AG10803 (cell line): ENCODE data around the gene ZFYVE26.
A peak's percentile ranks its signal among the peaks of the same experiment; 100 is the strongest.
"Not testable (repeated sequence)": the region's sequence is repeated elsewhere in the genome, so short reads cannot be mapped to it uniquely, and the experiment has no call there.

Source experiments
- DNase-seq: peaks from one replicate; pipeline ENCODE4 v3.0.0; 2010; ENCODE audit warnings: low read depth
- H3K4me3 ChIP-seq: 2 replicates; pipeline ENCODE4 v1.5.1; 2011; ENCODE audit warnings: mild to moderate bottlenecking, low read length, control low read depth
- TF ChIP-seq, protein P1 (sequence below): conservative IDR thresholded peaks from 2 replicates; pipeline ENCODE4 v1.5.1; 2011; ENCODE audit warnings: mild to moderate bottlenecking, low read length, control low read depth, inconsistent platforms

The ZFYVE26 gene

DNA sequence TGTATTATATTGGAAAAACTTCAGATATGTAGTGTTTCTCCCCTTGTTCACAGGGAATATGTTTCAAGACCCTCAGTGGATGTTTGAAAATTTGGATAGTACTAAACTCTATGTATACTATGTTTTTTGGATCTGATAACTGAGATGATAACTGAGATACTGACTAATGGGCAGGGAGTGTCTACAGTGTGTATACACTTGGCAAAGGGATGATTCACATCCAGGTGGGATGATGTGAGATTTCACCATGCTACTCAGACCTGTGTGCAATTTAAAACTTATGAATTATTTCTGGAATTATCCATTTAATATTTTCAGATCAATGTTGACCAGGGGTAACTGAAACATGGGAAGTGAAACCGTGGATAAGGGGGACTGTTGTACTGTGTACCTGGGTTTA is 17.0 kb upstream of the ZFYVE26 start:
- TF ChIP-seq, protein P1, sequence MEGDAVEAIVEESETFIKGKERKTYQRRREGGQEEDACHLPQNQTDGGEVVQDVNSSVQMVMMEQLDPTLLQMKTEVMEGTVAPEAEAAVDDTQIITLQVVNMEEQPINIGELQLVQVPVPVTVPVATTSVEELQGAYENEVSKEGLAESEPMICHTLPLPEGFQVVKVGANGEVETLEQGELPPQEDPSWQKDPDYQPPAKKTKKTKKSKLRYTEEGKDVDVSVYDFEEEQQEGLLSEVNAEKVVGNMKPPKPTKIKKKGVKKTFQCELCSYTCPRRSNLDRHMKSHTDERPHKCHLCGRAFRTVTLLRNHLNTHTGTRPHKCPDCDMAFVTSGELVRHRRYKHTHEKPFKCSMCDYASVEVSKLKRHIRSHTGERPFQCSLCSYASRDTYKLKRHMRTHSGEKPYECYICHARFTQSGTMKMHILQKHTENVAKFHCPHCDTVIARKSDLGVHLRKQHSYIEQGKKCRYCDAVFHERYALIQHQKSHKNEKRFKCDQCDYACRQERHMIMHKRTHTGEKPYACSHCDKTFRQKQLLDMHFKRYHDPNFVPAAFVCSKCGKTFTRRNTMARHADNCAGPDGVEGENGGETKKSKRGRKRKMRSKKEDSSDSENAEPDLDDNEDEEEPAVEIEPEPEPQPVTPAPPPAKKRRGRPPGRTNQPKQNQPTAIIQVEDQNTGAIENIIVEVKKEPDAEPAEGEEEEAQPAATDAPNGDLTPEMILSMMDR = no peak
- no peak overlapping the region for H3K4me3 ChIP-seq
- DNase-seq = no peak

DNA sequence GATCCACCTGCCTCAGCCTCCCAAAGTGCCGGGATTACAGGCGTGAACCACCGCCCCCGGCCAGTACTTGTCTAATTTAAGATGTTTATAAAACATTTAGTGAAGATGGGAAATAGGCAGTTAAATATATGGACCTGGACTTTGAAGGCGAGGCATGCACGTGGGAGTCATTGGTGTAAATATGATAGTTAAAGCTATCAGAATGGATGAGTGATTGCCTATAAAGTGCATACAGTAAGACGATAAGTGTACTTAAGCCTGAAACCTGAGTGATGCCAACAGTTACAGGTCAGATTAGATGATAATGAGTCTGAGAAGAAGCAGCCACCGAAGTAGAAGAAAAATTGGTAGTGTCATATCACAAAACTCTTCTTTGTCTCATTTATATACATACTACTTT is 14.7 kb upstream of the ZFYVE26 start:
- TF ChIP-seq, protein P1 = no peak

DNA sequence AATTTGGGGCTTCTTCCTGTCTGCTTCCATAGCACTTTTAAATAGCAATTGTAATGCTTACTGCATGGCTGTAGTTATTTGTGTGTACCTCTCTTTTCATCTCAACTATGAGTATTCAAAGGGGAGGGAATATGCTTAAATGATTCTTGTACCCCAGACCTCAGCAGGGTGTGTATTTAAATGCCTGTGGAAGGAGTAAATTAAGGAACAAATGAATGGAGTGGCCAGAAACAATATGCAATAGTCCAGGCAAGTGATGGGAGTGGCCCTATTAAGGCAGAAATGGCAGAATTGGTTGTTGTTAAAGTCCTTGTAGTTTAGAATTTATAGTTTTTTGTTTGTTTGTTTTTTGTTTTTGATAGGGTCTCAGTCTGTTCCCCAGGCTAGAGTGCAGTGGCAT is 4.7 kb upstream of the ZFYVE26 start:
- no peak overlapping the region for H3K4me3 ChIP-seq

More for the DNA sequence above, 14.7 kb upstream of the ZFYVE26 start:
- no peak overlapping the region for H3K4me3 ChIP-seq
- no peak for DNase-seq

DNA sequence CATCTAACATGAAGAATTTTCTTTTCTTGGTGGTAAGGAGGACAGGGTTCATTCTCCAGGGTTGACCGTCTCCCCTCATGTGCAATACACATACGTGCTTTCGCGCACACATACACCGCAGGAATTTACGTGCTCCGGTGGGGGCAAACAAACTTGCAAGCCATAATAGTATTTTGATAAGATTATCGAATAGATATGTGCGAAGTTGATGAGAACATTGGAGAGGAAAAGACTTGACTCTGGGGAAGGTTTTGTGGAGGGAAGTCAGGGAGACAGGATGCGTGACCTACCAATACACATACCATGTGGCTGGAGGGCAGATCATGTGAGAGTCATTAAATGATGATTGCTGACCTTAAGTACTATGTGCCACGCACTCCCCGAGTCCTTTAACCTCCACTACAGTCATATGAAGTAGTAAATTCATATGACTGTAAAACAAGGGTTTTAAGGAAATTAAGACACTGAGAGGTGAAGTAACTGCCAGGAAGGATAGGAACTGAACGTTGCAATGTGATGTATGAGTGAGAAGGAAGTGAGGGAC is 4.1 kb upstream of the ZFYVE26 start:
- DNase-seq = peak; percentile 60
- TF ChIP-seq, protein P1 = no peak
- H3K4me3 ChIP-seq = peak overlapping the region; percentile 93

More for the DNA sequence above, 4.7 kb upstream of the ZFYVE26 start:
- TF ChIP-seq, protein P1 = no peak
- no peak for DNase-seq

DNA sequence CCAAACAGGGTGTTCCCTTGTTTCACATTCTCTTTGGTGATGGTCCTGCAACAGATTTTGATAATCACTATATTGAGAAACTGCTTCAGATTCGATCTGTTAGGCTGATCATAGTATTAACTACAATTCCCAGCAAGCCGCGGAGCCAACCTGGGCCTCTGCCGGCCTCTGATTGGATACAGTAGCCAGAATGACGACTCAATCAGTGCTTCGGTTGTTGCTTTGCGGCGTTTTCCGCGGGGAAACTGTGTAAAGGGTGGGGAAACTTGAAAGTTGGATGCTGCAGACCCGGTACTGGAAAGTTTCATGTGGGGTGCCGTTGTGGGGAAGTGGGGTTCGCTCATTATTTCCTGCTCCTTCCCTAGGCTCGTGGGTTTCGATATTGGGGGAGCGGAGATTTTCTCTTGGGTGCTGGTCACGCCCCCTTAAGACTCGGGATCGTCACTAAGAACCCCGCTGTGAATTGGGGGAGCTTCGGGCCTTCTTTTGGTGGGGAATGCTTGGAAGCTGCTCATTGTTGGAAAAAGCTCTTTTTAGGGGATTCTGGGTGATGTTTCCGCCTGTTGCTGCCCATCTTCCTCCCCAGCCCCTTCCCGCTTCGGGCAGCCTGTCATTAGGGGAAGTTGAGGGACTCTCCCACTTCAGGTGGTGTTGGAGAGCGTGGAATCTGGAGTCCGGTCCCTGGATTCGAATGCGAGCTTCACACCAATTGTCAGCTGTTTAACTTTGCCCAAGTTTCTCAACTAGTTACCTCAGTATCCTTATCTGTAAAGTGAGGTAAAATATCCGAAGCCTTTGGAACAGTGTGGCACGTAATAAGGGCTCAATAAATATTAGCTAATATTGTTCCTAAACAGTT is 3.4 kb upstream of the ZFYVE26 start, which contains the start of gene RAD51B:
RAD51B (plus strand) TSS at position 217 of the 859 bp plus-strand sequence.
- peak; percentile 77 for DNase-seq
- peak within 1 kb of the TSS; percentile 93 for H3K4me3 ChIP-seq
- TF ChIP-seq, protein P1 = no peak

DNA sequence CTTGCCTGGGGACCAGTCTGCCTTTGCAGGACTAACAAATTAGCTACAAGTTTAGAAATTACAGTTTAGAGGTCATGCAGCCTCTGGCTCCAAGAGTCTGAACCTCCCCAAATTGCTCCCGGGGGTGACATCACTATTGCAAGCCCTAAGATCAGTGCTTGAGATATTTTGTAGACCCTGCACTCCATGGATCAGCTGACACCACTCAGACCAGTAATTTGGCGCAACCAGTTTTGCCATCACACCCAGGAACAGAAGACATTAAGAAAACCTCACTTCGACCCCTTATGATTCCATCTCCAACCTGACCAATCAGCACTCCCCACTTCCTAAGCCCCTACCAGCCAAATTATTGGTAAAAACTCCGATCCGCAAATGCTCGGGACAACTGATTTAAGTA is 2.1 kb upstream of the ZFYVE26 start:
- H3K4me3 ChIP-seq, DNase-seq: not testable (repeated sequence)

DNA sequence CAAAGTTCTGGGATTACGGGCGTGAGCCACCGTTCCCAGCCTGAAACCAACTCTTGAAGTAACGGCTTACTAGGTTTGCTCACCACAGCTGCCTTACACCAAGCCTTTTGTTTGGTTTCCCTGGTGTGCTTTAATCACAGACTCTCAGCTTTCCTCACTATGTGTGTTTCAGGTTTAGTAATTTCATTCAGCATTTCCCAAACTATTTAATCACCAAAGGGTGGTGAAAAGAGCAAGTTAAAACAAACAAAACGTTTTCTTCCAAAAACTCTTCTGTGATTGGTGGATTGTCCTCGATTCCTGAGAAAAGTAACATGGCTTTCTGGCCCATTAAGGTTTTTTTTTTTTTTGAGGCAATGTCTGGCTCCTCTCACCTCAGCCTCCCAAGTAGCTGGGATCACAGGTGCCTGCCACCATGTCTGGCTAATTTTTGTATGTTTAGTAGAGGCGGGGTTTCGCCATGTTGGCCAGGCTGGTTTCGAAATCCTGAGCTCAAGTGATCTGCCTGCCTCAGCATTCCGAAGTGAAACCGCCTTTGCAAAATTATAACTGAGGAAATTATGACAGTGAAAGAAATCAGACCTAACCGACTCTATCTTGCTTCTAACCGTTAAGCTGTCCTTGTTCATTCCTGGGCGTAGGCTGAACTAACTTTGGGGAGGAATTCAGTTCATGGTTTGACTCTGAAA is 1.5 kb upstream of the ZFYVE26 start:
- DNase-seq = no peak
- TF ChIP-seq, protein P1 = no peak
- H3K4me3 ChIP-seq = no peak overlapping the region
